ENCODE results near the gene RBM4B.
"Not testable (repeated sequence)": the region's sequence is repeated elsewhere in the genome, so short reads cannot be mapped to it uniquely, and the experiment has no call there.

Gene RBM4B

GRCh38 chr11:66677599-66678375 lies at the start of gene RBM4B:
RBM4B (minus strand) TSS chr11:66677887; CDS start chr11:66677079, 808 bp downstream.
- DNase-seq (ENCODE audit: low spot score), result peak; percentile 97
- TF ChIP-seq CTCF (IDR thresholded peaks at IDR 0.05; ENCODE audit: extremely low read depth, missing control alignments), result no peak

- no peak for TF ChIP-seq CTCF (IDR thresholded peaks at IDR 0.05; ENCODE audit: extremely low read depth, missing control alignments)
- DNase-seq (ENCODE audit: low spot score), result no peak
Observed at GRCh38 chr11:66725647-66726046, 48.0 kb upstream of the RBM4B start.

- no peak for DNase-seq (ENCODE audit: low spot score)
Observed at GRCh38 chr11:66725114-66725513, 47.4 kb upstream of the RBM4B start.

GRCh38 chr11:66724167-66724566 lies 46.5 kb upstream of the RBM4B start:
- DNase-seq (ENCODE audit: low spot score), result not testable (repeated sequence)

More at GRCh38 chr11:66725114-66725513, 47.4 kb upstream of the RBM4B start:
- TF ChIP-seq CTCF (IDR thresholded peaks at IDR 0.05; ENCODE audit: extremely low read depth, missing control alignments), result no peak

- no peak for TF ChIP-seq CTCF (IDR thresholded peaks at IDR 0.05; ENCODE audit: extremely low read depth, missing control alignments)
- no peak for DNase-seq (ENCODE audit: low spot score)
Observed at GRCh38 chr11:66723693-66724092, 46.0 kb upstream of the RBM4B start.

- no peak for DNase-seq (ENCODE audit: low spot score)
- TF ChIP-seq CTCF (IDR thresholded peaks at IDR 0.05; ENCODE audit: extremely low read depth, missing control alignments), result no peak
Observed at GRCh38 chr11:66722745-66723651, 45.3 kb upstream of the RBM4B start.

GRCh38 chr11:66721939-66722338 lies 44.3 kb upstream of the RBM4B start:
- no peak for DNase-seq (ENCODE audit: low spot score)
- TF ChIP-seq CTCF (IDR thresholded peaks at IDR 0.05; ENCODE audit: extremely low read depth, missing control alignments), result no peak
